Fibroblast of villous mesenchyme (primary cell): Measurements from ENCODE around the gene MYL6B. TPM values are rescaled to one million over a fixed set of nuclear protein-coding genes. Genes with fewer than 3 reads are reported as not detected.

Experiments
- DNase-seq: peaks from one replicate; pipeline ENCODE4 v3.0.0-alpha.2; 2010; ENCODE audit warnings: low read depth
- H3K4me3 ChIP-seq: 2 replicates; pipeline ENCODE4 v1.5.1; 2011; ENCODE audit warnings: low read depth, mild to moderate bottlenecking, low read length
- total RNA-seq: library from RNA; depleted of rRNA; stranded (reverse); fragments of >200 nt; gene quantifications from 2 replicates; pipeline ENCODE4 v1.2.3, GENCODE V29; 2012
- TF ChIP-seq, protein P1 (sequence below): IDR thresholded peaks from 2 replicates; pipeline ENCODE4 v1.5.1; 2012; ENCODE audit warnings: low read depth, mild to moderate bottlenecking, low read length; ENCODE audit not compliant: insufficient read depth

MYL6B gene
- total RNA-seq, 1 donor = 68.2 TPM

- TF ChIP-seq, protein P1, sequence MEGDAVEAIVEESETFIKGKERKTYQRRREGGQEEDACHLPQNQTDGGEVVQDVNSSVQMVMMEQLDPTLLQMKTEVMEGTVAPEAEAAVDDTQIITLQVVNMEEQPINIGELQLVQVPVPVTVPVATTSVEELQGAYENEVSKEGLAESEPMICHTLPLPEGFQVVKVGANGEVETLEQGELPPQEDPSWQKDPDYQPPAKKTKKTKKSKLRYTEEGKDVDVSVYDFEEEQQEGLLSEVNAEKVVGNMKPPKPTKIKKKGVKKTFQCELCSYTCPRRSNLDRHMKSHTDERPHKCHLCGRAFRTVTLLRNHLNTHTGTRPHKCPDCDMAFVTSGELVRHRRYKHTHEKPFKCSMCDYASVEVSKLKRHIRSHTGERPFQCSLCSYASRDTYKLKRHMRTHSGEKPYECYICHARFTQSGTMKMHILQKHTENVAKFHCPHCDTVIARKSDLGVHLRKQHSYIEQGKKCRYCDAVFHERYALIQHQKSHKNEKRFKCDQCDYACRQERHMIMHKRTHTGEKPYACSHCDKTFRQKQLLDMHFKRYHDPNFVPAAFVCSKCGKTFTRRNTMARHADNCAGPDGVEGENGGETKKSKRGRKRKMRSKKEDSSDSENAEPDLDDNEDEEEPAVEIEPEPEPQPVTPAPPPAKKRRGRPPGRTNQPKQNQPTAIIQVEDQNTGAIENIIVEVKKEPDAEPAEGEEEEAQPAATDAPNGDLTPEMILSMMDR = peak; percentile 54
- H3K4me3 ChIP-seq = peak within 1 kb of the TSS; percentile 78
- peak; percentile 99 for DNase-seq
These were observed 34.4 kb upstream of the MYL6B start, which contains the start of gene ZC3H10 for GRCh38 chr12:56117778-56118687. Gene ZC3H10, plus strand, starts transcription at chr12:56118266. Its CDS starts 2,297 bp downstream, at chr12:56120563.

- no peak for DNase-seq
- TF ChIP-seq, protein P1 = no peak
- peak overlapping the region; percentile 71 for H3K4me3 ChIP-seq
These were observed 33.6 kb upstream of the MYL6B start for GRCh38 chr12:56118688-56119357.

GRCh38 chr12:56119361-56119796 lies 33.0 kb upstream of the MYL6B start:
- DNase-seq = peak; percentile 99
- TF ChIP-seq, protein P1 = peak; percentile 79
- no peak overlapping the region for H3K4me3 ChIP-seq

GRCh38 chr12:56120158-56120846 lies 32.1 kb upstream of the MYL6B start:
- no peak overlapping the region for H3K4me3 ChIP-seq
- TF ChIP-seq, protein P1 = no peak
- no peak for DNase-seq

GRCh38 chr12:56121204-56121870 lies 31.1 kb upstream of the MYL6B start:
- DNase-seq = no peak
- no peak overlapping the region for H3K4me3 ChIP-seq
- TF ChIP-seq, protein P1 = no peak

- DNase-seq = no peak
- no peak overlapping the region for H3K4me3 ChIP-seq
- TF ChIP-seq, protein P1 = no peak
These were observed 29.8 kb upstream of the MYL6B start for GRCh38 chr12:56122637-56123036.
